HepG2 (cell line): ENCODE measurements around the gene DMXL1. TPM values are rescaled to one million over a fixed set of nuclear protein-coding genes. Genes with fewer than 3 reads are reported as not detected.

Experiments
- AHR ChIP-seq: IDR thresholded peaks from 2 replicates; pipeline ENCODE4 v1.6.1; 2018; ENCODE audit warnings: missing genetic modification reagents, missing compliant biosample characterization
- ATF7-NPFF ChIP-seq: sonication (generic); formaldehyde crosslinking; IDR thresholded peaks from 2 replicates; pipeline ENCODE4 v1.8.1; 2023; ENCODE audit warnings: mild to moderate bottlenecking, low read depth, missing genetic modification reagents, moderate library complexity
- CEBPG ChIP-seq: IDR thresholded peaks from 2 replicates; pipeline ENCODE4 v1.6.1; 2016
- FLYWCH1 ChIP-seq: sonication (generic); formaldehyde crosslinking; IDR thresholded peaks from 2 replicates; pipeline ENCODE4 v1.8.1; 2023; ENCODE audit warnings: mild to moderate bottlenecking, missing genetic modification reagents
- HBP1 ChIP-seq: IDR thresholded peaks from 2 replicates; pipeline ENCODE4 v1.6.1; 2016; ENCODE audit warnings: low read depth, control low read depth
- HCFC1 ChIP-seq: fragments of 150-350 bp; IDR thresholded peaks from 2 replicates; pipeline ENCODE4 v1.6.1; 2014; ENCODE audit warnings: low read depth, low read length
- HDAC2 ChIP-seq: sonication (generic); formaldehyde crosslinking; IDR thresholded peaks from 2 replicates; pipeline ENCODE4 v1.4.0; 2020; ENCODE audit warnings: missing genetic modification reagents
- KLF13 ChIP-seq: sonication (generic); formaldehyde crosslinking; IDR thresholded peaks from 2 replicates; pipeline ENCODE4 v1.4.0; 2020; ENCODE audit warnings: mild to moderate bottlenecking, missing genetic modification reagents
- KMT2A ChIP-seq: sonication (generic); formaldehyde crosslinking; IDR thresholded peaks from 2 replicates; pipeline ENCODE4 v1.4.0; 2020; ENCODE audit warnings: missing genetic modification reagents
- POLR2AphosphoS5 ChIP-seq: IDR thresholded peaks from 2 replicates; pipeline ENCODE4 v1.6.1; 2012; ENCODE audit warnings: low read depth, low read length
- RBFOX2 ChIP-seq: fragments of 200-400 bp; formaldehyde crosslinking; IDR thresholded peaks from 2 replicates; pipeline ENCODE4 v1.6.1; 2017; ENCODE audit warnings: low read depth, mild to moderate bottlenecking, low read length
- SCMH1 ChIP-seq: sonication (generic); formaldehyde crosslinking; IDR thresholded peaks from 2 replicates; pipeline ENCODE4 v1.9.0; 2021; ENCODE audit warnings: missing genetic modification reagents, mild to moderate bottlenecking, borderline replicate concordance
- SOX6 ChIP-seq, 2 experiments: fragments of 450-650 bp in 1 of 2; sonication (generic) in 1 of 2; formaldehyde crosslinking in 1 of 2; IDR thresholded peaks; 2 replicates each; pipeline versions ENCODE4 v1.4.0 to v1.6.1; 2017 to 2020; ENCODE audit warnings: antibody characterized with exemption in 1 of 2, mild to moderate bottlenecking in 1 of 2, missing genetic modification reagents in 1 of 2
- TBX3 ChIP-seq: fragments of 450-650 bp; IDR thresholded peaks from 2 replicates; pipeline ENCODE4 v1.6.1; 2017; ENCODE audit warnings: antibody characterized with exemption, mild to moderate bottlenecking, inconsistent platforms, borderline replicate concordance
- ZNF20 ChIP-seq: sonication (generic); formaldehyde crosslinking; IDR thresholded peaks from 2 replicates; pipeline ENCODE4 v1.4.0; 2020; ENCODE audit warnings: mild to moderate bottlenecking, moderate library complexity, missing genetic modification reagents
- ZNF3 ChIP-seq: IDR thresholded peaks from 2 replicates; pipeline ENCODE4 v1.7.0; 2017; ENCODE audit warnings: inconsistent platforms
- ZNF329 ChIP-seq: sonication (generic); formaldehyde crosslinking; IDR thresholded peaks from 2 replicates; pipeline ENCODE4 v1.9.0; 2021; ENCODE audit warnings: low read depth, mild to moderate bottlenecking, missing genetic modification reagents
- ZNF703 ChIP-seq: sonication (generic); formaldehyde crosslinking; IDR thresholded peaks from 2 replicates; pipeline ENCODE4 v1.5.1; 2020; ENCODE audit warnings: missing genetic modification reagents, mild to moderate bottlenecking, moderate library complexity, borderline replicate concordance
- ZNF770 ChIP-seq: sonication (generic); formaldehyde crosslinking; IDR thresholded peaks from 2 replicates; pipeline ENCODE4 v1.5.0; 2020; ENCODE audit warnings: mild to moderate bottlenecking, missing genetic modification reagents
- ZNF816 ChIP-seq: sonication (generic); formaldehyde crosslinking; IDR thresholded peaks from 2 replicates; pipeline ENCODE4 v1.8.0; 2022; ENCODE audit warnings: missing genetic modification reagents, mild to moderate bottlenecking, borderline replicate concordance
- polyA plus RNA-seq, 8 experiments: library from polyadenylated mRNA; depleted of rRNA in 3 of 8; stranded (reverse) in 7 of 8; unstranded in 1 of 8; fragments of >200 nt; fragmentation: Illumina TruSeq in 4 of 8; extraction: Trizol in 4 of 8; gene quantifications; 2 replicates each; pipeline versions ENCODE4 v1.2.1 to v1.2.3, GENCODE V29; 2011 to 2016; ENCODE audit warnings: low read depth in 4 of 8, missing spikeins in 1 of 8, mixed read lengths in 1 of 8; ENCODE audit not compliant: insufficient read depth in 1 of 8
- total RNA-seq, 5 experiments: library from RNA; depleted of rRNA; stranded (reverse); fragments of >200 nt; fragmentation: Illumina TruSeq; extraction: Trizol; gene quantifications; 2 replicates each; pipeline ENCODE4 v1.2.3, GENCODE V29; 2016; ENCODE audit warnings: low read depth in 1 of 5
- TF ChIP-seq, protein P1 (sequence below): sonication (generic); formaldehyde crosslinking; IDR thresholded peaks from 2 replicates; pipeline ENCODE4 v1.5.0; 2020; ENCODE audit warnings: missing genetic modification reagents, mild to moderate bottlenecking, borderline replicate concordance
- TF ChIP-seq, protein P2 (sequence below): sonication (generic); formaldehyde crosslinking; IDR thresholded peaks from 2 replicates; pipeline ENCODE4 v1.8.1; 2023; ENCODE audit warnings: mild to moderate bottlenecking, inconsistent platforms, moderate library complexity, missing genetic modification reagents, borderline replicate concordance
- TF ChIP-seq, protein P3 (sequence below): IDR thresholded peaks from 2 replicates; pipeline ENCODE4 v1.6.1; 2018; ENCODE audit warnings: missing genetic modification reagents, mild to moderate bottlenecking, missing compliant biosample characterization

DMXL1 gene
- total and polyA plus RNA-seq, 2 of the 13 experiments (the other 11 are each of a cell fraction or from before 2014, with no cell fraction given) = 6.9 to 18.6 TPM

DNA sequence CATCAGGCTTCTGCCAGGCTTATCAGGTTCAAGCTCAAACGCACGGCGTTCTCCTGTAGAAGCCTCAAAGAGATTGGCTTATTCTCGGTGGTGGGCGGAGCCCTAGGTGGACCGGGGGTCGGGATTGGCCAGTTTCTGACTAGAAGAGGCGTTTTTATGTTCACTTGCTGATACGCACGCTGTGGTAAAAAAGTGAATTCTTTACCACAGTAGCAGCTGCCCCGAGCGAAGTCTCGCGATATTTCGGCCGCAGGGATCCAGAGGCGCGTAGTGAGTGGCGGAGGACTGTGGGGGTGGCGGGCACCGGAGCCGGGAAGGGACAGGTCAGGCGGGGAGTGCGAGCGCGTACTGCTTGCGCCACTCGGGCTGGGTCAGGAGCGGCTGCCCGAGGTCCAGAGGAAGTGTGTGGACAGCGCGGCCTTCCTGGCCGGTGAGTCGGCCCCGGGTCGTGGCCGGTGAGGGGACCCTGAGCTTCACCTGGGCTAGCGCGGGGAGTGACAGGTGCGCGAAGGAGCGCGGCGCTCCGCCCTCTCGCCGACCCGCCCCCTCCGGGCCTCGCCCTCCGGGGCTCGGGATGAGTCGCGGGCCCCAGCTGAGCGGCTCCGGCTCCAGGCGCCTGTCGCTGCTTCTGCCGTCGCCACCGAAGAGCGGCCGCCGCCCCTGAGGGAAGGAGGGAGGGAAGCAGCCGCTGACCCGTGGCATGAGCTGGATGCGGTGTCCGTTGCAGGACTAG is at the start of gene DMXL1 (continued):
- TF ChIP-seq ZNF770 (CRISPR knock-in tag) (peak; percentile 26; the same call in 1 of the 2 replicates), POLR2AphosphoS5 (peak; percentile 56), ZNF329 (CRISPR knock-in tag) (peak; percentile 87), CEBPG (CRISPR knock-in tag) (no peak; the same call in 1 of the 2 replicates), AHR (peak; percentile 63; the same call in 1 of the 2 replicates), HCFC1 (no peak), ZNF20 (CRISPR knock-in tag) (no peak), ATF7-NPFF (CRISPR knock-in tag) (peak; percentile 60; the same call in 1 of the 2 replicates), ZNF3 (no peak), RBFOX2 (peak; percentile 89), SCMH1 (CRISPR knock-in tag) (no peak), FLYWCH1 (CRISPR knock-in tag) (no peak), KMT2A (CRISPR knock-in tag) (peak; percentile 74), ZNF816 (CRISPR knock-in tag) (peak; percentile 71; the same call in 1 of the 2 replicates), HDAC2 (CRISPR knock-in tag) (no peak), TBX3 (peak; percentile 13; the same call in 1 of the 2 replicates), HBP1 (CRISPR knock-in tag) (peak; percentile 21; the same call in 1 of the 2 replicates), ZNF703 (CRISPR knock-in tag) (peak; percentile 65; the same call in 1 of the 2 replicates), SOX6 (IDR thresholded peaks at IDR 0.05) (no peak), SOX6 (CRISPR knock-in tag; IDR thresholded peaks at IDR 0.05) (peak; percentile 66), KLF13 (CRISPR knock-in tag) (no peak)
- TF ChIP-seq, protein P1, sequence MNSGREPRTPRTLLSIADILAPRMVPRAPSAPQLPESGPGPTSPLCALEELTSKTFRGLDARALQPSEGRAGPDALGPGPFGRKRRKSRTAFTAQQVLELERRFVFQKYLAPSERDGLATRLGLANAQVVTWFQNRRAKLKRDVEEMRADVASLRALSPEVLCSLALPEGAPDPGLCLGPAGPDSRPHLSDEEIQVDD (CRISPR knock-in tag) = peak; percentile 55; the same call in 1 of the 2 replicates
- TF ChIP-seq, protein P2, sequence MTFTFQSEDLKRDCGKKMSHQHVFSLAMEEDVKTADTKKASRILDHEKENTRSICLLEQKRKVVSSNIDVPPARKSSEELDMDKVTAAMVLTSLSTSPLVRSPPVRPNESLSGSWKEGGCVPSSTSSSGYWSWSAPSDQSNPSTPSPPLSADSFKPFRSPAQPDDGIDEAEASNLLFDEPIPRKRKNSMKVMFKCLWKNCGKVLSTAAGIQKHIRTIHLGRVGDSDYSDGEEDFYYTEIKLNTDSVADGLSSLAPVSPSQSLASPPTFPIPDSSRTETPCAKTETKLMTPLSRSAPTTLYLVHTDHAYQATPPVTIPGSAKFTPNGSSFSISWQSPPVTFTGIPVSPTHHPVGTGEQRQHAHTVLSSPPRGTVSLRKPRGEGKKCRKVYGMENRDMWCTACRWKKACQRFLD (CRISPR knock-in tag) = peak; percentile 25; the same call in 1 of the 2 replicates
- TF ChIP-seq, protein P3, sequence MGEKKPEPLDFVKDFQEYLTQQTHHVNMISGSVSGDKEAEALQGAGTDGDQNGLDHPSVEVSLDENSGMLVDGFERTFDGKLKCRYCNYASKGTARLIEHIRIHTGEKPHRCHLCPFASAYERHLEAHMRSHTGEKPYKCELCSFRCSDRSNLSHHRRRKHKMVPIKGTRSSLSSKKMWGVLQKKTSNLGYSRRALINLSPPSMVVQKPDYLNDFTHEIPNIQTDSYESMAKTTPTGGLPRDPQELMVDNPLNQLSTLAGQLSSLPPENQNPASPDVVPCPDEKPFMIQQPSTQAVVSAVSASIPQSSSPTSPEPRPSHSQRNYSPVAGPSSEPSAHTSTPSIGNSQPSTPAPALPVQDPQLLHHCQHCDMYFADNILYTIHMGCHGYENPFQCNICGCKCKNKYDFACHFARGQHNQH = peak; percentile 43
